GM19395 (cell line): ENCODE data around the gene LURAP1L.
"Not testable (repeated sequence)": the region's sequence is repeated elsewhere in the genome, so short reads cannot be mapped to it uniquely, and the experiment has no call there.

Source experiments
- ATAC-seq: cut with Tn5 transposase; IDR thresholded peaks from one replicate; pipeline ENCODE4 v1.9.1; 2021; ENCODE audit warnings: mild to moderate bottlenecking, moderate library complexity; ENCODE audit not compliant: unreplicated experiment

LURAP1L gene

DNA sequence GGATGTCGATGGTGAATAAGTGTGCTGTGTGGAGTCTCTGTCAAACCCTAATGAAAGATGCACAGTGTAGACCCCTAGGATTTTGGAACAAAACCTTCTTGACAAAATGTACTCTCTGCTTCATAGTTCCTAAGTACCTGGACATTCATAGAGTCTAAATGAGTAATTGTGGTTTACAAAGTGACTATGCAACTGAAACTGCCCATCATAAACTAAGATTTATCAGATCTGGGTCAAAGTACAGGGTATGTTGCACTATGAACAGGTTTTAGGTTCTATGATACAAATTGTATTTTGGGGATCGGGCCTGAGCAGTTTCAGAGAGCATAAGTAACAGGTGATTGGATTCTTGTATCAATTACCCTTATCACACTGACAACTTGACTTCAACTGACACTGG, 79.4 kb downstream of the LURAP1L start:
- ATAC-seq = no peak

DNA sequence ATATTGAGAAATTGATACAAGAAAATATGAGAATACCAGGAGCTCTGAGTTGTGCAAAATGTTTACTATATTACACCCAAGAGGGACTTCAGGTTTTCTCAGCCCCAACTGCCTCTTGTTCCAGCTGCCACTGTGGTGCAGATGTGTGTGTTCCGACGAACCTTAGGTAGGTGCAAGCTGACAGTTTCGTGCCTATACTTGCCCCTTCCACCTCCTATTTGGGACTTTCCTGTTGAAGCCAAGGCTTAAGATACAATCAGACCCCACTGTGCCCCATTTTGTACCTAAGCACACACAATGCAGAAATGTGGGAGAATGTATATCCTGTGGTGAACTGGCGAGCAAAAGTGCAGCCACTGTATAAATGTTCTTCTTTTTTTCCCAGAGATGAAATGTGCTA, 80.2 kb downstream of the LURAP1L start:
- ATAC-seq = no peak

DNA sequence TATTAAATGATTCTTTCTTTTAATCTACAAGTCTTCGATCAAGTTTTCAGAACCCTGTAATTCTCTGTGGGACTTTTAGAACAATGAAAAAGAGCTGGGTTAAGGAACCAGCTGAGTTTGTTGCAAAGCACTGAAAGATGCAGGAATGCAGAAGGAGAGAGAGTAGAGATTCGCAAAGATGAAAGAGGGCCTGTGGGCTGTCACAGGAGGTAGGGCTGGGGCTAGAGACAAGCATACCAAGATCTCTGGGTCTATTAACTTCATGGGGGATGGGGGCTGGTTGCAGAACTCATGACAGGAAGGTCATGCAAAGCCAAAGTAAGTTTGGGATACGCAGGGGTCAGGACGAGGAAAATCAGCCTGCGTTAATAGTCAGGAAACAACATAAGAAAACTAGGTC, 81.8 kb downstream of the LURAP1L start:
- no peak for ATAC-seq

DNA sequence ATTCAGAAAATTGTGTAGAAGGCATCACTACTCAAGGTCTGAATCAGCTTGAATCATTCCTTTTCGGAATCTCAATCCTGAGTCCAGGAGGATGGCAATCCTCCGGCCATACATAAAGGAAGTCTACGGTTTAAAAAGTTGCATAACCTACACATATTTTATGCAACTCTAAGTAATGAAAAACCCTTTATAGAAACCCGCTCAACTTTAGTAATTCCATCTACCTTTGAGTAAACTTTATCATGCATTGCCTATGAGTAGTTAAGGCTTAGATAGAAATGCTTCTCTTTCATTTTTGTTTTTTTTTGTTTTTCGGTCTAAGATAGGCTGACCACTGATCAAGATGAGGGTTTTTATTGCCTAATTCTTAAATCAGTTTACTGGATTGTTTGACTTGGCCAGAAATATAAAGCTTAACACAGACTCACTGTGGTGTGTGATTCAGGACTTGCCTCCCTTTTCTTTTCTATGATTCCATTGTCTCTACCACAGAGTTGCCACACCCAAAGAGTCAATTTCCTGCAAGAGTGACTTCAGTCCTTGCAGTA, 85.0 kb downstream of the LURAP1L start:
- no peak for ATAC-seq

DNA sequence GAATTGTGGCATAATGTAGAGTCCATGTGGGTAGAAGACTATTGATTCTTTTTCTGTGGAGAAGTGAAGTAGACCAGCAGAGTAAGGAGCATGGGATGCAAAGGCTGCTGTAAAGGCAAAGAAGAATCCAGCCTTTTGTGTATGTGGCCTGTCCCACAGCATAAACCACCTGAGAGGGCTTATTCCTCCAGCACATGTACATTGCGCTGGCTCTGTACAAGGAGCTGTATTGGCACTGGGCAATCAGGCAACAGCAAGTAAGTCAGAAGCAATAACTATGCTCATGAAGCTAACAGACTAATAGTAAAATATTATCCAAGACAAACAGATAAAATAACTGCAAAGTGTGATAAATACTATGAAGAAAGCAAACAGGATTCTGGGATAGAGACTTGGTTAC, 86.2 kb downstream of the LURAP1L start:
- ATAC-seq = no peak

DNA sequence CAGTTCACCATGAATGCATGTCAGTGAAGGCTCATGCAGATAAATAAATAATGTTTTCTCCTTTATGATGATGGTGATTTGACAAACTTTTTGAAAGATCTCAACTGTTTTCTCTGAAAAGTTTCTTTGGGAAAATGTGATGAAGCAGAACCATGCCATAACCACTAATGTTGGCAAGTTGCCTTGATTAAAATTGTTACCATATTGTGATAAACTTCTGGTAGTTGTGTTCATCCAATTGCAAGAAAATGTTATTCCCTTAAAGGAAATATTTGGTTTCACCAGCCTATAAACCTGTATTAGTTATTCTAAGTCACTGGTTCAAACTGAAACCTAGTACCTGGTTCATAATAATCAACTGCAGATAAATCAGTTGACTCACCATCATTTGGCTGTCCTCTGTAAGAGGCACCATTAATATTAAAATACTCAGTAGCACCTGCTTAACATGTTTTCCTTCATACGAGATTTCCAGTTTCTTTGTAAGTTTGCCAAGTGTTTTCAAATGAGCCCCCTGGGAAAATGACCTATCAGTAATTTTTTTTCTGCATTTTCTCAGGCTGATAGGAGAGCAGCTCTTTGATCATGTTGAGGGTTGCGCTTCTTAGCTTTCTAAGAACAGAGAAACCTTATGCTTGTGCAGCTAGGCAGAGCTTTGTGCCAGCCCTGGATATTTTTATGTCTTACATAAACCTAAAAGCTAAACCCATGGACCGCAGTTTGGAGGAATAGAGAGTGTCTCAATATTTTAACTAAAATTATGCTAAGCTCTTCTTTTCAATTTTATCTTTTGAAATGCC, 88.0 kb downstream of the LURAP1L start:
- ATAC-seq = no peak

DNA sequence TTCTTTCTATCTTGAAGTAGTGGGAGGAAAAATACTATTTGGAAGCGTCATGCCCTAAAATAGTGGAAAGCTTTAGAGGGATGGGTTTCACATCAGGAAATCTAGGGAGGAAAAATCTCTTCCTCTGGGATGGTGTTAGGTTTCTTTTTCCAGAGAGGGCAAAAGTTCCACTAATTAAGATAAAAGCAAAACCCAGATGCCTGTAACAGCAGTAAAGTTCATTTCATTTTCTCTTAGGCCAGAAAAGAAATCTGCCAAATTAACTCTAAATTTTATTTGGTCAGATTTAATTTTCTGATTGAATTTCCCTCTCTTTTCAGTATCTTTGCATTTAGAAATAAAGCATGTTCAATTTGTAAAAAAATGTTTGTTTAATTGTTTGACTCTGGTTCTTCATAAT, 88.8 kb downstream of the LURAP1L start:
- no peak for ATAC-seq

DNA sequence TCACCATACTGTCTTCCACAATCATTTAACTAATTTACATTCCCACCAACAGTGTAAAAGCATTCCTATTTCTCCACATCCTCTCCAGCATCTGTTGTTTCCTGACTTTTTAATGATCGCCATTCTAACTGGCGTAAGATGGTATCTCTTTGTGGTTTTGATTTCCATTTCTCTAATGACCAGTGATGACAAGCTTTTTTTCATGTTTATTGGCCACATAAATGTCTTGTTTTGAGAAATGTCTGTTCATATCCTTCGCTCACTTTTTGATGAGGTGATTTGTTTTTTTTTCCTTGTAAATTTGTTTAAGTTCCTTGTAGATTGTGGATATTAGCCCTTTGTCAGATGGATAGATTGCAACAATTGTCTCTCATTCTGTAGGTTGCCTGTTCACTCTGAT, 90.6 kb downstream of the LURAP1L start:
- ATAC-seq = not testable (repeated sequence)
